DMS153 treated with DMSO at 0.1 percent for 48 hours (cell line): ENCODE data around the gene SIGLEC14.

Experiments
- DNase-seq: peaks from one replicate; lab custom pipeline; 2025; ENCODE audit not compliant: unreplicated experiment; lab: John Stamatoyannopoulos, UW

SIGLEC14 gene

DNA sequence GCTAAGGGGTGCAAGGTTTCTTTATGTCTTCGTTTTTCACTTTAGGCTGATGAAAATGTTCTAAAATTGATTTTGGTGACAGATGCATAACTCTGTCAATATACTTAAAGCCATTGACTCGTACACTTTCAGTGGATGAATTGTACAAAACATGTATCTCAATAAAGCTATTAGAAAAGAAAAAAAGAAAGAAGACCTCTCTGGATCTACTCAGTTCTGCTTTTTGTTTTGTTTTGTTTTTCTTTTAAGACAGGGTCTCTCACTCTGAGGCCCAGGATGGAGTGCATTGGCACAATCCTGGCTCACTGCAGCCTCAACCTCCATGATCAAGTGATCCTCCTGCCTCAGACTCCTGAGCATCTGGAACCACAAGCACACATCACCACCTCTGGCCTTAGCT lies 19.9 kb downstream of the SIGLEC14 start:
- no peak for DNase-seq

DNA sequence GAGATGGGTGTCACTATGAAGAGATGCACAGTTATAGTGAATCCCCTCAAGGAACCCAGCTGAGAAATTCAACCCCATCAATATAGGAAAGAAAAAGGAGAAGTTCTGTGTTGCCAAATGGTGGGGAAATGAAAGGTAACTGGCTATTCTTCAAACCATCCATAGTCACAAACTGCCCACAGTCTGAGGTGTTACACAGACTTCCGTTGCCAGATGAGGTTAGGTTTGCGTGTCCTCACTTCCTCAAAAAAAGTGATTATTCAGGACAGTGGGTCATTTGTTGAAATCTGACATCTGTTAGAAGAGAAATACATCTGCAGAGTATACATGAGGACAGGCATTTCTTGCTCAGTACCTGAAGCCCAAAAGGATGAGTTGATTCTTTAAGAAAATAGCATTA lies 25.4 kb downstream of the SIGLEC14 start:
- no peak for DNase-seq

DNA sequence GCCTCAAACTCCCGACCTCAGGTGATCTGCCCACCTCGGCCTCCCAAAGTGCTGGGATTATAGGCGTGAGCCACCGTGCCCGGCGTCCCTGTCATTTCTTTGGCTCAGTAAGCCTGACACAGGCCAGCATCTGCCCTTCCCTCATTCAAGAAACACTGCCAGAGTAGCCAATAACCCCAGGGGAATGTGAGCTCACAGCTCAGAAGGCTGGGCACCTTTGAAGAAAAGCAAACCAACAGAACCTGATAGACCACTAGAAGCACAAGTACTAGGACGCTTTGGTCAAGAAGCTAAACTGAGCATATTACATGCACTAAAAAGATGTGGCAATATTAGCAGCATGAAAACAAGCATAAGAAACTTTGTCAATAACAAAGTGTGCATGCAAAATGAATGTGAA lies 30.6 kb downstream of the SIGLEC14 start:
- no peak for DNase-seq

DNA sequence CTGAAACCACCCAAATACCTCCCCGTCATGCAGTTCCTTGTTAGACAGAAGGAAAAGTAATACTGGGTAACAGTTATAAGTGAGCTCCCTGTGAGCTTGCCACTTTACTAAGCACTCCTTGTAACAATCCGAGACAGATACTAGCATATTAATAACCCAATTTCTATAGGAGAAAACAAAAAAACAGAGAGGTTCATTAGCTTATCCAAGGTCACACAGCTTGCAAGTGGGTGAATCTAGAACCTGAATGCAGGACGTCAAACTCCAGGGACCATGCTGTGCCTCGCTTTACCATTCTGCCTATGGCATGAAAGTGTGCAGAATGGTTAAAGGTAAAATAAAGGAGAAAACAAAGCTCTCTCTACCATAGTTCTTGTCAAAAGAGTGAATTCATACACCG lies 31.8 kb downstream of the SIGLEC14 start:
- DNase-seq, result no peak

DNA sequence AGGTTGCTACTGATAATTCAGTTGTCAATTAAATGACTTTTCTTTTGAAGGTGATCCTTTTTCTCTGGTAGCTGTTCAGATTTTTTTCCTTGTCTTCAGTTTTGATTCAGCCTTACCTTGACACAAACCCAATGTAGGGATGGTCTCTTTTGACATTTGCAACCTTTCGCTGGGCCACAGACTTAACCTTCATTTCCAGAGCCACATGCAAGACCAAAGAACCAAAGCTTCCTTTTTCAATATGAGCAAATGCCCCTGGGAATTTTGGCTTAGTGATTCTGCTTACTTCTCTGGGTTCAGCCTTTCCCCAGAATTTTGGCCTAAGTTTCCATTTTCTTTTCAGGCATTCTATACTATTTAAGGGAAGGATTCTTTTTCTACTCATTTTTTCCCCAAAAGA lies 36.0 kb downstream of the SIGLEC14 start:
- DNase-seq, result no peak

DNA sequence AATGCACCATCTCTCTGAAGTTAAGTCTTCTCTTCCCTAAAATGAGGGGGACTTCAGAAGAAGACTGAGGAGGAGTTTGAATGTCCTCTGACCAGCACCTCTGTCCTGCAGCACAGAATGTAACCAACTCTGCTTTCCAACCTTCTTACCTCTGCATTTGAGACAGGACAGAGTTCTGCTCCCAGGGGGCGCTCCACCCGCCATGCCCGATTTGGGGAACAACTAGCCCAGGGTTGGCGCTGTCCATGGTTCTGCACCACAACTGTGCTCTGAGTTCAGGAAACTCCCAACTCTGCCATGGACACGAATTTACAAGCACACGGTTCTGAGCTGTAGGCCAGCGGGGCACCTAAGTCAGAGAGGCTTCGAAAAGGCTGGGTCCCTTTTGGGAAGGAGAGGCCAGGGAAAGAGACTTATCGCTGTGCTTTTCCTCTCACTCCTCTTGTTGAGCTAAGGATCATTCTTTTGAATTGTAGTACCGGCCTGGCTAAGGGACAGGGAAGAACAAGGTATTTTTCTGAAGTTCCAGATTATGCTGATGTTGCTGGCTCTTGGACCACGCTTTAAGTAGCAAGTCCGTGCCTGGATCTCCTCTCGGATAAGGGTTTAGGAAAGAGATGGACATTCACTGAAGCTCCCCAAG lies 38.6 kb downstream of the SIGLEC14 start:
- DNase-seq, result no peak

DNA sequence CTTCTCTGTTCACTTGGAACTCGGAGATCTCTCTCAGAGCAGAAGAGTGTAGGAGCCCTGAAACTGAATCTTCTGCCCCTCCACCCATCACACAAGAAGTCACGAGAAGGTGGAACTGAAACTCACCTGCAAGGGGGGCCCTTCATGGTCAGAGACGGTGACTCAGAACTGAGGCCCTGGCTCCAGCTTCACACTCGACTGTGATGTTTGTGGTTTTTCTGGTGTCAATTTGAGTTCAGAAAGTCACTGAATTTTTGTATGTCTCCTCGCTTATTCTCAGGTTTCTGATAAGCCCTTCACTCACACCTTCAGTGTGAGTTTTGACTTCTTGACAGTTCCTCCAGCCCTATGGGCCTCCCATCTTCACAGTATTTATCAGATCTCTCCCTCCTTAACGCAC lies 39.5 kb downstream of the SIGLEC14 start:
- DNase-seq, result no peak

DNA sequence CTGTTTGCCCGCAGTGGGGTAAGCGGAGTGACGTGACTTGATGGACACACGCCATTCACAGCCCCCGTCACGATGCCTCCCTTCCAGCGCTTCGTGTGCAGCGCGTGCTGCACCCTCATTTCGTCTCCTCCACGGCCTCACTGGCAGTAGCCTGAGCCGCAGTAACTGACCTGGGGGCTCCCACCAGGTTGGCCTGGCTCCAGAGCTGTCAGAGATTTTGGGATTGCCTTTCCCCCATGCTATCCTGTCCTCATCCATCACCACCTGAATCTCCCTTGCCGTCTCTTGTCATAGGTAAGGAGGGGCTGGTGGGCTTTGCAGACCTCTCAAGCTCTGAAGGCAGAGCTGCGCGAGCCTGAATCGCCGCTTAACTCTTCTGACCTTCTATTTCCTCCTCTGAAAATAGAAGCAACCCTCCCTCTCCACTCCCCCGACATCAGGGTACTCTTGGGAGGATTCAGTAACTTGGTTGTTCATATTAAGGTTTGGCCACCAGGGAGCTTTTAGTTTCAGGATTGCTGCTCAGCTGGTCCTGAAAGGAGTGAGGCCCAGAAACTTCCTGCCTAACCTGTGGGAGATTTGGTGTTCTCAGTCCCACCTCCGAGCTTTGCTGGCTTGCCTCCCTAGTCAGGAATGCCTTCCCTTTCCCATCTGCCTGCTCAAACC lies 44.3 kb downstream of the SIGLEC14 start:
- no peak for DNase-seq

DNA sequence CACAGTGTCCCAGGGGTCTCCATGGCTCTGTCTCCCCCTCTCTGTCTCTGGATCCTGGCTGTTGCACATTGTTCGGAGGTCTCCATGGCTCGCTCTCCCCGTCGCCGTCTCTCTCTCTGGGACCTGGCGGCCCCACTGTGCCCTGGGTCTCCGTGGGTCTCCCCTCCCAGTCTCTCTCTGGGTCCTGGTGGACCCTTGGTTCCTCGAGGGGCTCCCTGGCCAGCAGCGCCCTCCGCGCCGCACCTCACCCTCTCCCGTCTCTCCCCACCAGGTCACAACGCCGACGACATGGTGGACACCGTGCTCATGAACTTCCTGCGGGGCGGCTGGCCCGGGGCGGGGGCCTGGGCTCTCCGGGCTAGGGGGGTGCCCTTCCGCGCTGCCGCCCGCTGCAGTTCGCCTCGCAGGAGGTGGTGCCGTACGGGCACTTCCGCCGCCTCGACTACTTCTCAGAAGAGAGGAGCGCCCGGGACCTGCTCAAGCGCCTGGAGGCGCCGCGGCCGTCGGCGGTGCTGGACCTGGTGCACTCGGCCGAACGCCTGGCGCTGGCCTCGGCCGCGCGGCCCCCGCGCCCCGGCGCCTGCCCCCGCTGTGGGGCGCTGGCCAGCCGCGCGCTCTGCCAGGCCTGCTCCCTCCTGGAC lies 45.6 kb downstream of the SIGLEC14 start:
- no peak for DNase-seq

DNA sequence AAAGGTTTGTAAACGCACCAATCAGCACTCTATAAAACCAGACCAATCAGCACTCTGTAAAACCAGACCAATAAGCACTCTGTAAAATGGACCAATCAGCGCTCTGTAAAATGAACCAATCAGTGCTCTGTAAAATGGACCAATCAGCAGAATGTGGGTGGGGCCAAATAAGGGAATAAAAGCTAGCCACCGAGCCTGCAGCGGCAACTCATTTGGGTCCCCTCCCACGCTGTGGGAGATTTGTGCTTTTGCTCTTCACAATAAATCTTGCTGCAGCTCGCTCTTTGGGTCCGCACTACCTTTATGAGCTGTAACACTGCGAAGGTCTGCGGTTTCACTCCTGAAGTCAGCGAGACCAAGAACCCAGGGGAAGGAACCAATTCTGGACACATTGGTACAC lies 47.5 kb downstream of the SIGLEC14 start:
- DNase-seq, result no peak

DNA sequence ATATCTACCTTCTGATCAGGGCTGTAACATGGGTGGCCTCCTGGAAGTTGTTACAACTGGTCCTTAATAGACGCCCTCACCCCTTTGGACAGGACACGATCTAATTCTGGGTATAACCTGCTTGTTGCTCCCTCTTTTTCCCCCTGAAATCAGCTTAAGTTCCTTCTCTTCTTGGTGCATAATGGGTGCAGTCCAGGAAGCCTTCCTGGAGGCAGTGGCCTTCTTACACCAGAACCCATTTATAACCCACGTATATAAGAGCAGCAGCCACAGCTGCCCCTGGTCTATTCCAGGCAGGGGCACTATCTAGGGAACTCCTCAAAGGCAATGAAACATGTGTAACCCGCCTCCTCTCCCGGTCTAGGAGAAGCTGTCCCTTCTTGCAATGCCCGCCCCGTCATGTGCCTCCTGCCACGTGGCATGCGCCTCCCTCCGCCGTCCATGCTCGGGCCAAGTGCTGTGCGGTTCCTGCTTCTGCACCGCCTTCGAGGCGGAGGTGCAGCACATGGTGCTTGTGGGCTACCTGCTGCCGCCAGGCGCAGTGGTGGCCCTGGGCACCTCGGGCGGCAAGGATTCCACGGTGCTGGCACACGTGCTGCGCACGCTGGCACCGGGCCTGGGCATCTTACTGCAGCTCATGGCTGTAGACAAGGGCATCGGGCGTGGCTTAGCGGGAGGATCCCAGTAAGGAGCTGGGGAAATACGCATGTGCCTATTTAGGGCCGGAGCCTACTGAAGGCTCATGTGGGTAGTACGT lies 48.3 kb downstream of the SIGLEC14 start:
- DNase-seq, result no peak

DNA sequence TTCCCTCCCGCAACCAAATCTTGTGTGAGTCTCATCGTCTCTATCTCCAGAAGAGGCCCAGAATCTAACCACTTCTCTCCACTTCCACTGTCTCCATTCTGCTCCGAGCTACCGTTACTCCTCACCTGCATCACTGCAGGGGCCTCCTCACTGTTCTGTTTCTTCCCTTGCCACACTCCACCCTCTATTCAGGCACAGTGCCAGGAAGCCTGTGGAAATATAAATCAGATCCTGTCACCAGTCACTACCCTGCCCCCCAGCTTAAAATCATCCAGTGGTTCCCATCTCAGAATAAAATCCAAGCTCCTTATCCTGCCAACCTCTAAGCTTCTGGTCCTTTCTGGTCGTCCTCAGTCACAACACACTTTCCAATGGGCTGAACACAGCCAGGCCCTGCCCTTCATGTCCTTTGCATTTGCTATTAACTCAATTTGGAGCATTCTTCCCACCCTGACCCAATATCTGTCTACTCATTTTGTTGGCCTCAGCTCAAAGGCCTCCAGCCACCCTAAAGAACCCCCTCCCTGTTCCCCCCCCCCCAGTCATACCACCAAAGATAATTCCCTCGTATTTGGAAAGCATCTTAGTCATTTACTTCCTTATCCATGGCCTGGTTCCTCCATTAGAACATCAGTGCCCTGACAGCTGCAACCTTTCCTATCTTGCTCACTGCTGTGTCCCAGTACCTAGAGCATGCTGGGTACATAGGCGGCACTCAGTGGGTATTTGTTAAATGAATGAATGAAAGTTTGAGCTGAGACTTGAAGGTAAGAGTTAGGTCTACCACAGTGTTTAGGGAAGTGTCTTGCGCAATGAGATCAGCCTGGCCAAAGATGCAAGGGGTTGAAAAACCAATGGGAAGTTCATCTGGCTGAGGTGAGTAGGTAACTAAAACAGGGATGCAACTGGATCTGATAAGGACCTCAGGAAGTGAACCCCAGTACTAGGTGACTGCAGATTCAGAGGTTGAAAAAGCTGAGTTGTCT lies 51.1 kb downstream of the SIGLEC14 start:
- DNase-seq, result no peak

DNA sequence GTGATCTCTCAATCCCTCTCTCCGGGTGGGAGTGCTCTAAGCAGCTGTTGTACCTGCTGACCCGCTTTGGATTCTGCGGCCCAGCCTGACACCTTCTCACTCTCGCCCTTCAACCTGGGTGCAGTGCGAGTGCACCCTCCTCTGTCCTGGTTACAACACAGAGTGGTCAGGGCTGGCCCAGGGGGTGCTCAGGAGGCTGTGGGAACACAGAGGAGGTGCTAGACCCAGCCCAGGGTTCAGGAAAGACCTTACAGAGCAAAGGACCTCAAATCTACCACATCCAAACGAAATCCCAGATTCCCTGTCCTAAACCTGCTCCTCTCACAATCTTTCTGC lies 51.9 kb downstream of the SIGLEC14 start:
- no peak for DNase-seq

DNA sequence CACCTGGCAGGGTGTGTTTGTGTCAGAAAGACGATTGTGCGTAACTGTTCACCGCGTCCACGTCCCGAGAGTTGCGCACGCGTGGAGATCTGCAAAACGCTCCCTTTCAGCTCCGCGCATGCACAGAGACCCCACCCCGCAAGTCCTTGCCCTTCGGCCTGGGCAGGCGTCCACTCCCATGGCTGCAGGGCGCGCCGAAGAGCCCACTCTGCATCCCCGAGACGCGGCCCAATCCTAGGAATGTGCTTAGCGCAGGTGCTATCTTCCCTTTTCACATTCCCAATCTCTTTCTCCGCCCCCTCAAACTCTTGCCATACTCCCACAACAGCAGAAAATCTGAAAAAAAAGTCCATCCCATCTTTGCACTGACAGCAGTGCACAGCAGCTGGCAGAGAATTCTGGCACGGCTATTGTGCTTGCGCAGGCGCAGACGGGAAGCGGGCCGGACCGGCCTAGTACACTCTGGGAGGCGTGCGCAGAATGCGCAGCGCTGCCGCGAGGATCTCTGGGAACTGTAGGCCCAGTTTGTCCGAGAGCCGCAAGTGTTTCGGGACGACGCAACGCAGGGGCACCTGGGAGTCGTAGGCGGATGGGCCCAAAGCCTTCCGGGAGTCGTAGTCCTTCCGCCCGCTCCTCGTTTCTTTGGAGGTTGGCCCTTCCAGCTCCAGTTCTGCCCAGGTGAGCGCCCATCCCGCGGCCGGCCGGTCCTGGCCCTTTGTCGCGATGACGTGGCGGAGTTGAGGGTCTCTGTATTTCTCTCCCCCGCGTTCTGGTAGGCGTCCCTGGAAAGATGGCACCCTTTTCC lies 52.5 kb downstream of the SIGLEC14 start:
- DNase-seq, result peak; percentile 91

DNA sequence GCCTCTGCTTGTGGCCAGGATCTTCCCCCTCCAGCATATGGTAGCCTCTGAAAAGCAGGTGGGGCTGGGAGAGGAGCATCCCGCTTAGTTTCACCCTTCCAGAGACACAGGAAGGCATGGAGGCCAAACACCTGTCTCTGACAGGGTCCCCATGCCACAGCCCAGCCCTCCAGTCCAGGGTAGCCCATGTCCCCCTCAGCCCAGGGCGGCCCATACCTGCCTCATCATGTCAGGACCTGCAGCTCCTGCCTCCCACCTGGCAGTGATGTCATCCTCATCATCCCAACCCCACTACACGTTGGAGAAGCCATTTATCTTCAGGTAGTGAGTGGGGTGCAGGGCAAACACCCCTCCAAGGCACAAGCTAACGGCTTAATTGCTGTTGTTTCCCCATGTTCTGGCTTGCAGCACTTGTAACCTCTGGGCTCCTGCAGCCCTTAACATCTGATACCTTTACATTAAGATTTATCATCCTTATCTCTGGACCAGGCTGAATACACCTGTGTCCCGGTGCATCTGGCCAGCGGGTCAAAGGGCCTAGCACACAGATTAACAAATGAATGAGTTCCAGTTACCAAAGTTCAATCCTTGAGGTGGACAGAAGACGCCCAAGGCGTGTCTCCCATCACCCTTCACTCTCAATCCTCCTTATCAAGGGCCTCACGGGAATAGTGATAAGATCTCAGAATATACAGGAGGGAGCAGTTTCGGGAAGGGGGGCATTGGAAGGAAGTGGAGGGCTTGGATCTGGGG lies 53.3 kb downstream of the SIGLEC14 start:
- DNase-seq, result no peak
